BJ (cell line): ENCODE measurements around the gene CCDC175. TPM values are rescaled to one million over a fixed set of nuclear protein-coding genes. Genes with fewer than 3 reads are reported as not detected.

Source experiments
- CTCF ChIA-PET: fragments of 350-600 bp; formaldehyde crosslinking; extraction: SDS; loops from one replicate; lab custom pipeline; 2021; ENCODE audit warnings: antibody characterized with exemption, inconsistent platforms; lab: Yijun Ruan, JAX
- POLR2A ChIA-PET: fragments of 300-600 bp; sonication (Branson Sonifier 250); formaldehyde crosslinking; extraction: SDS; loops from one replicate; lab custom pipeline; 2021; ENCODE audit warnings: antibody characterized with exemption; lab: Charles Lee
- DNase-seq: peaks from one replicate; pipeline ENCODE4 v3.0.0-alpha.2; 2011; ENCODE audit warnings: low read depth
- H3K27me3 ChIP-seq: 2 replicates; pipeline ENCODE4 v1.6.0; 2011; ENCODE audit warnings: low read length; ENCODE audit not compliant: control insufficient read depth, insufficient read depth
- H3K36me3 ChIP-seq: 2 replicates; pipeline ENCODE4 v1.5.1; 2011; ENCODE audit warnings: low read length; ENCODE audit not compliant: control insufficient read depth, insufficient read depth
- H3K4me3 ChIP-seq: 2 replicates; pipeline ENCODE4 v1.5.1; 2011; ENCODE audit warnings: low read depth, mild to moderate bottlenecking, control low read depth, low read length
- polyA plus RNA-seq: library from polyadenylated mRNA; depleted of rRNA; stranded (reverse); fragments of >200 nt; gene quantifications from 2 replicates; pipeline ENCODE4 v1.2.3, GENCODE V29; 2011
- TF ChIP-seq, protein P1 (sequence below): IDR thresholded peaks from 2 replicates; pipeline ENCODE4 v1.5.1; 2011; ENCODE audit warnings: low read depth, mild to moderate bottlenecking, control low read depth, inconsistent platforms, low read length, moderate library complexity; ENCODE audit not compliant: insufficient read depth

The CCDC175 gene
- polyA plus RNA-seq, 1 experiment: not detected

DNA sequence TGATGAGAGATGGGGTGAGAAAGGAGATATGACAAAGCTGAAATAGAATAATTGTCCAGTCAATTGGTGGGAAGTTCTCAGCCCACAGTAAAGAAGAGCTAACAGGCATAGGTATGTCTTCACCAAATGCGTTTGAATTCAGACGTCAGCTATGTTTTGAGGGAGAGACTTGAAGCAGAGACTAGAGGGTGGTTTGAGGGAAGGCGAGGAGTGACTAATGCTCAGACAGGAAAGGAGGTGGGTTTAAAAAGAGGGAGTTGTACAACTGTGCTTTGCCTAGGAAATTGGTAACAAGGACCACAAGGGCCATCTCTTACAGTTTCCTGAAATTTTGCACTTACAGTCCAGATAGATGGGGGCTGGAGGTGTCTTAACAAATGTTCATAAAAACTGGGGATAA is 85.9 kb downstream of the CCDC175 start:
- H3K4me3 ChIP-seq: no peak overlapping the region
- H3K27me3 ChIP-seq: no peaks in the 10 kb centered on the region
- ChIA-PET CTCF (interaction anchor here (1.1 to 1.4 kb wide), 2 partner anchors 10 to 16 kb away, joined by 3 to 4 read pairs; no protein-coding TSS in a partner anchor), POLR2A (interaction anchor here (0.6 kb wide), 1 partner anchor 799 kb away, joined by 7 read pairs; no protein-coding TSS in a partner anchor)
- H3K36me3 ChIP-seq: peaks cover 7% of the 10 kb centered on the region
- DNase-seq: no peak
- TF ChIP-seq, protein P1, sequence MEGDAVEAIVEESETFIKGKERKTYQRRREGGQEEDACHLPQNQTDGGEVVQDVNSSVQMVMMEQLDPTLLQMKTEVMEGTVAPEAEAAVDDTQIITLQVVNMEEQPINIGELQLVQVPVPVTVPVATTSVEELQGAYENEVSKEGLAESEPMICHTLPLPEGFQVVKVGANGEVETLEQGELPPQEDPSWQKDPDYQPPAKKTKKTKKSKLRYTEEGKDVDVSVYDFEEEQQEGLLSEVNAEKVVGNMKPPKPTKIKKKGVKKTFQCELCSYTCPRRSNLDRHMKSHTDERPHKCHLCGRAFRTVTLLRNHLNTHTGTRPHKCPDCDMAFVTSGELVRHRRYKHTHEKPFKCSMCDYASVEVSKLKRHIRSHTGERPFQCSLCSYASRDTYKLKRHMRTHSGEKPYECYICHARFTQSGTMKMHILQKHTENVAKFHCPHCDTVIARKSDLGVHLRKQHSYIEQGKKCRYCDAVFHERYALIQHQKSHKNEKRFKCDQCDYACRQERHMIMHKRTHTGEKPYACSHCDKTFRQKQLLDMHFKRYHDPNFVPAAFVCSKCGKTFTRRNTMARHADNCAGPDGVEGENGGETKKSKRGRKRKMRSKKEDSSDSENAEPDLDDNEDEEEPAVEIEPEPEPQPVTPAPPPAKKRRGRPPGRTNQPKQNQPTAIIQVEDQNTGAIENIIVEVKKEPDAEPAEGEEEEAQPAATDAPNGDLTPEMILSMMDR: no peak

DNA sequence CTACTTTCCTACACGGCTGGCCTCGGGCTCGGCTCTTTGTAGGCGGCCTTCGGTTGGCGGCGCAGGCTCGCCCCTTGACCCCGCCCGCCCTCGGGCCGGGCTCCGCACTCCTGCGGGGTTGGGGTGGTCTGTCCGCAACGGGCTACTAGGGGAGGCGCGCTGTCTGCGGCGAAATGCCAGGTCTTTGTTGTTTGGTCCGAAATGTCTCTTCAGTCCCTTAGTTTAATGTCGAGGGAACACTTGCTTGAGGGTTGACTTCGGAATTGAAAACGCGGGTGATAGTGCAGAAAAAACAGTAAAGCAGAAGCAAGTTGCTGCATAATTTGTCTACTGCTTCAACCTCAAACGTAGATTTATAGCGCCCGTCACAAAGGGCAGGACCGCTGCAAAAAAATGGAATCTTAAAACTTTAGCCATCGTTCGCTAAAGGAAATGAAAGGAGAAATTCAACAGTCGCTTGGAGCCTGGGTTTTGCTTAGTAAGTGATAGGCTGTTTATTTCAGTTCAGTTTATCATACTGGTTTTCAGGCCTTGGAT is 91.9 kb downstream of the CCDC175 start:
- Histone ChIP-seq H3K4me3 (peak overlapping the region; percentile 91), H3K27me3 (no peaks in the 10 kb centered on the region), H3K36me3 (peaks cover 3% of the 10 kb centered on the region; the same call in 1 of the 2 replicates)
- TF ChIP-seq, protein P1: no peak
- no peak for DNase-seq
- POLR2A ChIA-PET: interaction anchor here (0.5 kb wide), 1 partner anchor 746 kb away, joined by 3 read pairs; no protein-coding TSS in a partner anchor
- CTCF ChIA-PET: interaction anchor here (0.7 to 1.6 kb wide), 10 partner anchors 10 to 700 kb away, joined by 3 to 9 read pairs (median 4); partner anchors contain the start of gene GPR135

DNA sequence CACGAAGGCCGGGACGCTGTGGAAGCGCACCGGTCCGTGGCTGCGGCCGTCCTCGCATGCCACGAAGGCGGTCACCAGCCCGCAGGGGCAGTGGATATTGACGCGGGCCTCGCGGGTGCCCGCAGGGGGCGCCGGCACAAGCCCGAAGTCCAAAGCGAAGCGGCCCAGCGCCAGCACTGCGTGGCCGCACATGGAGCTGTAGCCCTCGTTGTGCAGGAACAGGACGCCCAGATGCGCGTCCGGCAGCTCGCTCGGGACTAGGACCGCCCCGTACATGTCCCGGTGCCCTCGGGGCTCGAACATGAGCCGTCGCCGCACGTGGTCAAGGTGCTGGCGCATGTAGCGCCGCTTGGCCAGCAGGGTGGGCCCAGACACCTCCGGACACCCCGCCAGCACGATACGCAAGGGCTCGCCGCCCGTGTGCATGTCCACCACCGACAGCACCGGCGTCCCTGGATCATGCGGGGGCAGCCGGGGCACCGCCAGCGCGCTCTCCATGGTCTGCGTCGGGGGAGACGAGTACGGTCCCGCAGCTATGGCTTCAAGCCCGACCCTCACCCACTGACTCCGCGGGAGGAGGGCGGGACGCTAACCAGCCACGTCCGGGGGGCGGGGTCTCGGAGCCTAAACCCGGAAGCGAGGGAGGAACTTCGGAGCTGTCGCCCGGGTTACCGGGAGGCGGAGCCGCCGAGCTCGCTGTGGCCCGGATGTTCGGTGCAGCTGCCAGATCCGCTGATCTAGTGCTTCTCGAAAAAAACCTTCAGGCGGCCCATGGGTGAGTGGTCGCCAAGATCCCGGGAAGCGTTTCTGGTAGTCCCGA is 92.6 kb downstream of the CCDC175 start, which contains the start of the genes JKAMP and L3HYPDH:
TSS of gene JKAMP (plus strand) at position 699 of the 820 bp plus-strand sequence. CDS start at position 772, 73 bp downstream.
TSS of gene L3HYPDH (minus strand) at position 590 of the 820 bp plus-strand sequence. CDS start at position 498, 92 bp downstream.
- no peaks in the 10 kb centered on the region for H3K27me3 ChIP-seq
- H3K4me3 ChIP-seq: peak within 1 kb of the TSS; percentile 91
- TF ChIP-seq, protein P1: peak; percentile 75
- CTCF ChIA-PET: interaction anchor here (0.6 to 1.6 kb wide), 14 partner anchors 10 to 701 kb away, joined by 3 to 9 read pairs (median 4); partner anchors contain the start of gene GPR135
- peak; percentile 54 for DNase-seq
- POLR2A ChIA-PET: interaction anchor here (0.5 to 0.6 kb wide), 2 partner anchors 190 to 745 kb away, joined by 3 read pairs; no protein-coding TSS in a partner anchor
- H3K36me3 ChIP-seq: peaks cover 3% of the 10 kb centered on the region; the same call in 1 of the 2 replicates

DNA sequence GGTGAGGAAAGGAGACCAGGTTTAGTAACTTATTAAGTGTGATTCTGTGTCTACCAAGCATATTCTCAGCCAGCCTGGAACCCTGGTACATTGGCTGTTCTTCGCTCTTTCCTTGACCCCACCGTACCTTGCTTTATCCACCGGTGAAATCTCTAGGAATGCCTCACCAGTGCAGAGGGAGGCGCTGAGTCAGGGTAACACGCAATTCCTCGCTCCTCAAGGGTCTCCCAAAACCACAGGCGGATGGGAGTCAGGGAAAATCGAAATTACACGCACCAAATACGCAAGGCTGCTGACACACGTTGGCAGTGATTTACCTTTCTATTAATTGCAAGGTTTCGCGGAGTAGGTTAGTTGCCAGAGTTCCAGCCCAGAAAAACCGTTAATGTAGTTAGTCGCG is 93.2 kb downstream of the CCDC175 start:
- CTCF ChIA-PET: interaction anchor here (0.6 to 1.6 kb wide), 8 partner anchors 9 to 615 kb away, joined by 3 to 9 read pairs (median 4); no protein-coding TSS in a partner anchor
- TF ChIP-seq, protein P1: no peak
- no peaks in the 10 kb centered on the region for H3K27me3 ChIP-seq
- no peak for DNase-seq
- peaks cover 1% of the 10 kb centered on the region for H3K36me3 ChIP-seq
- peak overlapping the region; percentile 91 for H3K4me3 ChIP-seq
- POLR2A ChIA-PET: no interaction called here
